ENCODE measurements around the gene EFEMP2.

The EFEMP2 gene

GRCh38 chr11:65872586-65873317, at the start of gene EFEMP2:
Gene EFEMP2, minus strand, starts transcription at chr11:65872800. Its CDS starts 446 bp downstream, at chr11:65872354.
- in situ Hi-C loops (cut with HindIII; ENCODE audit: low sequenced_read_pairs): no loop called here

GRCh38 chr11:65921876-65922275, 49.3 kb upstream of the EFEMP2 start:
- in situ Hi-C loops (cut with HindIII; ENCODE audit: low sequenced_read_pairs): no loop called here

GRCh38 chr11:65921033-65921555, 48.5 kb upstream of the EFEMP2 start:
- in situ Hi-C loops (cut with HindIII; ENCODE audit: low sequenced_read_pairs): no loop called here

GRCh38 chr11:65920372-65920802, 47.8 kb upstream of the EFEMP2 start:
- in situ Hi-C loops (cut with HindIII; ENCODE audit: low sequenced_read_pairs): no loop called here

- in situ Hi-C loops (cut with HindIII; ENCODE audit: low sequenced_read_pairs): no loop called here
Measured at GRCh38 chr11:65919573-65920371, 47.2 kb upstream of the EFEMP2 start.

- in situ Hi-C loops (cut with HindIII; ENCODE audit: low sequenced_read_pairs): no loop called here
Measured at GRCh38 chr11:65919141-65919572, 46.6 kb upstream of the EFEMP2 start, which contains the start of gene DRAP1. Gene DRAP1, plus strand, starts transcription at chr11:65919426. Its CDS starts 76 bp downstream, at chr11:65919502.

GRCh38 chr11:65918211-65919140, 45.9 kb upstream of the EFEMP2 start, which contains the start of gene C11orf68:
Gene C11orf68, minus strand, starts transcription at chr11:65919062. Its CDS starts 31 bp downstream, at chr11:65919031.
- in situ Hi-C loops (cut with HindIII; ENCODE audit: low sequenced_read_pairs): no loop called here

- in situ Hi-C loops (cut with HindIII; ENCODE audit: low sequenced_read_pairs): no loop called here
Measured at GRCh38 chr11:65917434-65918210, 45.0 kb upstream of the EFEMP2 start.

GRCh38 chr11:65917077-65917433, 44.5 kb upstream of the EFEMP2 start:
- in situ Hi-C loops (cut with HindIII; ENCODE audit: low sequenced_read_pairs): no loop called here

- in situ Hi-C loops (cut with HindIII; ENCODE audit: low sequenced_read_pairs): no loop called here
Measured at GRCh38 chr11:65916391-65916790, 43.8 kb upstream of the EFEMP2 start.

- in situ Hi-C loops (cut with HindIII; ENCODE audit: low sequenced_read_pairs): no loop called here
Measured at GRCh38 chr11:65915821-65916251, 43.2 kb upstream of the EFEMP2 start.

- in situ Hi-C loops (cut with HindIII; ENCODE audit: low sequenced_read_pairs): no loop called here
Measured at GRCh38 chr11:65915101-65915820, 42.7 kb upstream of the EFEMP2 start.

- in situ Hi-C loops (cut with HindIII; ENCODE audit: low sequenced_read_pairs): no loop called here
Measured at GRCh38 chr11:65912845-65913244, 40.2 kb upstream of the EFEMP2 start.

GRCh38 chr11:65911682-65912568, 39.3 kb upstream of the EFEMP2 start:
- in situ Hi-C loops (cut with HindIII; ENCODE audit: low sequenced_read_pairs): no loop called here

- in situ Hi-C loops (cut with HindIII; ENCODE audit: low sequenced_read_pairs): no loop called here
Measured at GRCh38 chr11:65907878-65908277, 35.3 kb upstream of the EFEMP2 start.

GRCh38 chr11:65906602-65907001, 34.0 kb upstream of the EFEMP2 start:
- in situ Hi-C loops (cut with HindIII; ENCODE audit: low sequenced_read_pairs): no loop called here

GRCh38 chr11:65903715-65904114, 31.1 kb upstream of the EFEMP2 start:
- in situ Hi-C loops (cut with HindIII; ENCODE audit: low sequenced_read_pairs): no loop called here

- in situ Hi-C loops (cut with HindIII; ENCODE audit: low sequenced_read_pairs): no loop called here
Measured at GRCh38 chr11:65903068-65903481, 30.5 kb upstream of the EFEMP2 start.
